GM12891 (cell line): ENCODE results near the gene PLXND1.

Source experiments
- POLR2A ChIP-seq: IDR thresholded peaks from 2 replicates; pipeline ENCODE4 v1.6.1; 2011; ENCODE audit warnings: low read depth, low read length, control low read depth
- POLR2AphosphoS5 ChIP-seq: IDR thresholded peaks from 2 replicates; pipeline ENCODE4 v1.6.1; 2011; ENCODE audit warnings: low read depth, low read length, control low read depth
- TAF1 ChIP-seq: IDR thresholded peaks from 2 replicates; pipeline ENCODE4 v1.6.1; 2011; ENCODE audit warnings: low read depth, low read length, control low read depth

DNA sequence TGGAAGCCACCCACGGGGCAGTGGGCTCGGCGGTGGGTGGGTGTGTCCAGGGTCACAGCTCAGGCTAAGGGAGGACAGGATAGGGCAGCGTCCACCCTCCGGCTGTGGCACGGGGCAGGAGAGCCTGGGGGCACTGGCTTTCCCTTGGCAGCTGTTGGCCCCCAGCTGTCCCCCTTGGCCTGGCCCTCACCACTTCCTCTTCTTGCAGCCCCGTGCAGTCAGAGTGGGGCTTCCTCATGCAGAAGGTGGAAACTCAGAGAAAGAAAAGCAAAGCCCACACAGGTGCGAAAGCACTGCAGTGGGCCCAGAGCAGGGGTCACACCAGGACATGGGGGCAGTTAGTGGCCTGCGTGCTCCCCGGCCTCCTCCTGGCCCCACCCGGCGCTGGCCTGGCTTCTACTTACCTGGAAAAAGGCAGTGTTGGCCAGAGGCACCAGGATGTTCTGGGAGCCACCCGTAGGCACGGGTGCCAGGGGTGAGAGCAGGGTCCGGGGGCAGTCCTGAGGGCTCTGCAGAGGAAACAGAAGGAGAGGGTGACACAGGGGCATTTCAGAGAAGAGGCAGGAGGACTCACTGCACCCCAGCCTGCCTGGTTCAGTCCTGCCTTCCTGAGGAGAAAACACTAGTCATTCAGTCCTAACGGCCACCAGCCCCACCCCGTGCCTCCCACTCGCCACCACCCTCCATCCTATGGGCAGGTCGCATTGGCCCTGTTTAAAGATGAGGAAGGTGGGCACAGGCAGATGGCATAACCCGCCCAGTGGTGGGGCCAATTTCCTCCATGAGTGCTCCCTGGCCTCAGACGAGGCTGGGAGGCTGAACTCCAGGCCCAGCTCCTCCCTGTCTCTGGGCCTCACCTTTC, 28.3 kb downstream of the PLXND1 start:
- no peak for TF ChIP-seq POLR2A
- TF ChIP-seq POLR2AphosphoS5 = no peak
- TF ChIP-seq TAF1 = no peak
